GM23338 (cell line): Measurements from ENCODE around the gene RPL12. TPM values are rescaled to one million over a fixed set of nuclear protein-coding genes. Genes with fewer than 3 reads are reported as not detected.

Experiments used
- ATAC-seq: fragments of 200-7000 bp; cut with Tn5 transposase; 3 replicates; pipeline ENCODE4 v1.9.1; 2020
- DNase-seq: peaks from one replicate; pipeline ENCODE4 v3.0.0-alpha.2; 2015; ENCODE audit warnings: low spot score
- H2AFZ ChIP-seq: fragments of 200-600 bp; sonication (generic); 2 replicates; pipeline ENCODE4 v1.8.0; 2016; ENCODE audit warnings: antibody characterized with exemption, mild to moderate bottlenecking, moderate library complexity
- H3F3A ChIP-seq: fragments of 200-600 bp; sonication (generic); replicated peaks from 2 replicates; pipeline ENCODE4 v1.8.0; 2017; ENCODE audit warnings: antibody characterized with exemption, mixed run types, low read depth
- H3K27ac ChIP-seq: fragments of 200-600 bp; sonication (generic); 2 replicates; pipeline ENCODE4 v1.6.1; 2016; ENCODE audit warnings: low read depth
- H3K27me3 ChIP-seq: fragments of 200-600 bp; sonication (generic); 2 replicates; pipeline ENCODE4 v1.8.0; 2016; ENCODE audit warnings: mild to moderate bottlenecking, mixed run types, moderate library complexity; ENCODE audit not compliant: insufficient read depth
- H3K36me3 ChIP-seq: fragments of 200-600 bp; sonication (generic); 2 replicates; pipeline ENCODE4 v1.8.0; 2016; ENCODE audit warnings: mild to moderate bottlenecking; ENCODE audit not compliant: insufficient read depth
- H3K4me1 ChIP-seq: fragments of 200-600 bp; sonication (generic); 2 replicates; pipeline ENCODE4 v1.8.0; 2016; ENCODE audit warnings: mild to moderate bottlenecking, moderate library complexity; ENCODE audit not compliant: insufficient read depth
- H3K4me2 ChIP-seq: fragments of 200-600 bp; sonication (generic); 2 replicates; pipeline ENCODE4 v1.7.1; 2017; ENCODE audit warnings: mixed run types
- H3K4me3 ChIP-seq: fragments of 200-600 bp; sonication (generic); 2 replicates; pipeline ENCODE4 v1.6.1; 2016; ENCODE audit warnings: mixed run types
- H3K79me2 ChIP-seq: fragments of 200-600 bp; sonication (generic); replicated peaks from 2 replicates; pipeline ENCODE4 v1.8.0; 2017; ENCODE audit warnings: mild to moderate bottlenecking; ENCODE audit not compliant: insufficient read depth
- H3K9me2 ChIP-seq: fragments of 200-600 bp; sonication (generic); 2 replicates; pipeline ENCODE4 v1.8.0; 2017; ENCODE audit not compliant: insufficient read depth
- H4K20me1 ChIP-seq: fragments of 200-600 bp; sonication (generic); replicated peaks from 2 replicates; pipeline ENCODE4 v1.8.0; 2017; ENCODE audit warnings: mild to moderate bottlenecking; ENCODE audit not compliant: insufficient read depth
- H3K27ac Mint-ChIP-seq: 2 replicates; pipeline ENCODE4 v1.8.0; 2020; ENCODE audit warnings: inconsistent platforms, mild to moderate bottlenecking, moderate library complexity, mixed read lengths
- H3K27me3 Mint-ChIP-seq: 3 replicates; pipeline ENCODE4 v1.8.0; 2022; ENCODE audit warnings: low read depth, mild to moderate bottlenecking, moderate library complexity, mixed read lengths, inconsistent platforms; ENCODE audit not compliant: insufficient read depth, poor library complexity
- H3K36me3 Mint-ChIP-seq: 3 replicates; pipeline ENCODE4 v1.8.0; 2021; ENCODE audit warnings: low read depth, mild to moderate bottlenecking, inconsistent platforms, moderate library complexity, mixed read lengths
- H3K4me1 Mint-ChIP-seq: 3 replicates; pipeline ENCODE4 v1.8.0; 2020; ENCODE audit warnings: mild to moderate bottlenecking, inconsistent platforms, mixed read lengths
- H3K4me3 Mint-ChIP-seq: 3 replicates; pipeline ENCODE4 v1.8.0; 2021; ENCODE audit warnings: moderate library complexity, mild to moderate bottlenecking, inconsistent platforms, mixed read lengths
- H3K9me3 Mint-ChIP-seq: 3 replicates; pipeline ENCODE4 v1.8.0; 2020; ENCODE audit warnings: moderate library complexity, mild to moderate bottlenecking, inconsistent platforms, mixed read lengths
- CREB1 ChIP-seq: fragments of 250-450 bp; sonication (Bioruptor Pico); IDR thresholded peaks from 2 replicates; pipeline ENCODE4 v1.5.0; 2020; ENCODE audit warnings: low read depth, mild to moderate bottlenecking, moderate library complexity
- EZH2 ChIP-seq: fragments of 200-600 bp; sonication (generic); IDR thresholded peaks from one replicate; pipeline ENCODE4 v1.8.0; 2017; ENCODE audit warnings: antibody characterized with exemption, mild to moderate bottlenecking, low read depth; ENCODE audit not compliant: unreplicated experiment
- EZH2phosphoT487 ChIP-seq: fragments of 200-600 bp; sonication (generic); IDR thresholded peaks from one replicate; pipeline ENCODE4 v1.8.1; 2018; ENCODE audit warnings: antibody characterized with exemption; ENCODE audit not compliant: unreplicated experiment
- JUNB ChIP-seq: IDR thresholded peaks from one replicate; pipeline ENCODE4 v1.6.1; 2016; ENCODE audit warnings: antibody characterized with exemption; ENCODE audit not compliant: unreplicated experiment
- NANOG ChIP-seq: IDR thresholded peaks from 2 replicates; pipeline ENCODE4 v1.6.1; 2016; ENCODE audit warnings: antibody characterized with exemption, borderline replicate concordance
- ZNF114 ChIP-seq: fragments of 250-450 bp; sonication (Bioruptor Pico); IDR thresholded peaks from 2 replicates; pipeline ENCODE4 v1.5.0; 2020; ENCODE audit warnings: mild to moderate bottlenecking, moderate library complexity
- ZNF331 ChIP-seq: fragments of 250-450 bp; sonication (Bioruptor Pico); IDR thresholded peaks from 2 replicates; pipeline ENCODE4 v1.5.0; 2020; ENCODE audit warnings: low read depth, mild to moderate bottlenecking, moderate library complexity
- polyA plus RNA-seq: library from polyadenylated mRNA; unstranded; fragments of >200 nt; fragmentation: Nextera tagmentation; extraction: Ambion mirVana; gene quantifications from 2 replicates; pipeline ENCODE4 v1.2.1, GENCODE V29; 2016
- total RNA-seq: library from RNA; depleted of rRNA; stranded (reverse); fragments of >200 nt; shearing (Covaris generic); gene quantifications from 2 replicates; pipeline ENCODE4 v1.2.3, GENCODE V29; 2014
- TF ChIP-seq, protein P1 (sequence below): IDR thresholded peaks from one replicate; pipeline ENCODE4 v1.6.1; 2018; ENCODE audit warnings: antibody characterized with exemption; ENCODE audit not compliant: unreplicated experiment
- TF ChIP-seq, protein P2 (sequence below), 2 experiments: fragments of 200-600 bp in 1 of 2; sonication (generic) in 1 of 2; conservative IDR thresholded peaks; 2 replicates each; pipeline versions ENCODE4 v1.5.1 to v1.6.1; 2016 to 2017; ENCODE audit warnings: antibody characterized with exemption in 2 of 2, low read depth in 2 of 2, mild to moderate bottlenecking in 2 of 2, moderate library complexity in 1 of 2
- TF ChIP-seq, protein P3 (sequence below): fragments of 250-450 bp; sonication (Bioruptor Pico); IDR thresholded peaks from 2 replicates; pipeline ENCODE4 v1.5.0; 2020; ENCODE audit warnings: mild to moderate bottlenecking, moderate library complexity

Gene RPL12
- total and polyA plus RNA-seq, 2 experiments from 2014 or later = 2,121 to 2,596 TPM

DNA sequence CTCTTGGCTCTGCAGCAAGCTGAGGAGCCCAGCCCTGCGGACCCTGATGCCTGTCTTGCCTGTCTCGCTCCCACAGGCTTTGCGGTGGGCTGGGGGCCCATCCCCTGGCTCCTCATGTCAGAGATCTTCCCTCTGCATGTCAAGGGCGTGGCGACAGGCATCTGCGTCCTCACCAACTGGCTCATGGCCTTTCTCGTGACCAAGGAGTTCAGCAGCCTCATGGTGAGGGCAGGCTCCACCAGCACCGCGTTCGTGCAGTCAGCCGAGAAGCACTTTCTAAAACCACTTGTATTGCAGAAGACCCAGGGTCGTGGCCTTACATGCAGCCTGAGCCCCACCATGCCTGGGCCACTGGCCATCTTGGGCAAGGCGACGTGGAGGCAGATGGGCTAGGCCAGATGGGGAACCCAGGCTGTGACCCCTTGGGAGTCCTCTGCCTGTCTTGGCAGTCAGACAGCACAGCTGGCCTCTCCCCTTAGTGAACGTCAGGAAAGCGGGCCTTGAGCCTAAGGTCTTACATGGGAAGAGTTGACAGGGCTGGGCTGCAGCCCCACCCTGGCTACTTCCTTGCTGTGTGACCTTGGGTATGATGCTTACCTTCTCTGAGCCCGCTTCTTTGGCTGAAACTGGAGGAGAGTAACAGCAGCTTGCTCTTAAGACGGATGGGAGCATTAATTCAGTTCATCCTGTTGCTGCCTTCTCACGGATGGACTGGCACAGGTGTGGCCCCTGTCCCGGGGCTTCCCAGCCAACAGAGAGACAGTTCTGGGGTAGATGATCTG, 45.7 kb downstream of the RPL12 start (continued):
- TF ChIP-seq, protein P1, sequence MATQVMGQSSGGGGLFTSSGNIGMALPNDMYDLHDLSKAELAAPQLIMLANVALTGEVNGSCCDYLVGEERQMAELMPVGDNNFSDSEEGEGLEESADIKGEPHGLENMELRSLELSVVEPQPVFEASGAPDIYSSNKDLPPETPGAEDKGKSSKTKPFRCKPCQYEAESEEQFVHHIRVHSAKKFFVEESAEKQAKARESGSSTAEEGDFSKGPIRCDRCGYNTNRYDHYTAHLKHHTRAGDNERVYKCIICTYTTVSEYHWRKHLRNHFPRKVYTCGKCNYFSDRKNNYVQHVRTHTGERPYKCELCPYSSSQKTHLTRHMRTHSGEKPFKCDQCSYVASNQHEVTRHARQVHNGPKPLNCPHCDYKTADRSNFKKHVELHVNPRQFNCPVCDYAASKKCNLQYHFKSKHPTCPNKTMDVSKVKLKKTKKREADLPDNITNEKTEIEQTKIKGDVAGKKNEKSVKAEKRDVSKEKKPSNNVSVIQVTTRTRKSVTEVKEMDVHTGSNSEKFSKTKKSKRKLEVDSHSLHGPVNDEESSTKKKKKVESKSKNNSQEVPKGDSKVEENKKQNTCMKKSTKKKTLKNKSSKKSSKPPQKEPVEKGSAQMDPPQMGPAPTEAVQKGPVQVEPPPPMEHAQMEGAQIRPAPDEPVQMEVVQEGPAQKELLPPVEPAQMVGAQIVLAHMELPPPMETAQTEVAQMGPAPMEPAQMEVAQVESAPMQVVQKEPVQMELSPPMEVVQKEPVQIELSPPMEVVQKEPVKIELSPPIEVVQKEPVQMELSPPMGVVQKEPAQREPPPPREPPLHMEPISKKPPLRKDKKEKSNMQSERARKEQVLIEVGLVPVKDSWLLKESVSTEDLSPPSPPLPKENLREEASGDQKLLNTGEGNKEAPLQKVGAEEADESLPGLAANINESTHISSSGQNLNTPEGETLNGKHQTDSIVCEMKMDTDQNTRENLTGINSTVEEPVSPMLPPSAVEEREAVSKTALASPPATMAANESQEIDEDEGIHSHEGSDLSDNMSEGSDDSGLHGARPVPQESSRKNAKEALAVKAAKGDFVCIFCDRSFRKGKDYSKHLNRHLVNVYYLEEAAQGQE = no peak
- no peak for TF ChIP-seq NANOG
- TF ChIP-seq EZH2 = no peak
- TF ChIP-seq ZNF114 (CRISPR knock-in tag) = no peak
- TF ChIP-seq, protein P2, sequence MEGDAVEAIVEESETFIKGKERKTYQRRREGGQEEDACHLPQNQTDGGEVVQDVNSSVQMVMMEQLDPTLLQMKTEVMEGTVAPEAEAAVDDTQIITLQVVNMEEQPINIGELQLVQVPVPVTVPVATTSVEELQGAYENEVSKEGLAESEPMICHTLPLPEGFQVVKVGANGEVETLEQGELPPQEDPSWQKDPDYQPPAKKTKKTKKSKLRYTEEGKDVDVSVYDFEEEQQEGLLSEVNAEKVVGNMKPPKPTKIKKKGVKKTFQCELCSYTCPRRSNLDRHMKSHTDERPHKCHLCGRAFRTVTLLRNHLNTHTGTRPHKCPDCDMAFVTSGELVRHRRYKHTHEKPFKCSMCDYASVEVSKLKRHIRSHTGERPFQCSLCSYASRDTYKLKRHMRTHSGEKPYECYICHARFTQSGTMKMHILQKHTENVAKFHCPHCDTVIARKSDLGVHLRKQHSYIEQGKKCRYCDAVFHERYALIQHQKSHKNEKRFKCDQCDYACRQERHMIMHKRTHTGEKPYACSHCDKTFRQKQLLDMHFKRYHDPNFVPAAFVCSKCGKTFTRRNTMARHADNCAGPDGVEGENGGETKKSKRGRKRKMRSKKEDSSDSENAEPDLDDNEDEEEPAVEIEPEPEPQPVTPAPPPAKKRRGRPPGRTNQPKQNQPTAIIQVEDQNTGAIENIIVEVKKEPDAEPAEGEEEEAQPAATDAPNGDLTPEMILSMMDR (conservative IDR thresholded peaks at IDR 0.05; ENCODE audit: low read depth in 2 of 2) = no peak
- TF ChIP-seq JUNB = no peak
- TF ChIP-seq ZNF331 (CRISPR knock-in tag) = no peak
- TF ChIP-seq CREB1 (CRISPR knock-in tag) = no peak

DNA sequence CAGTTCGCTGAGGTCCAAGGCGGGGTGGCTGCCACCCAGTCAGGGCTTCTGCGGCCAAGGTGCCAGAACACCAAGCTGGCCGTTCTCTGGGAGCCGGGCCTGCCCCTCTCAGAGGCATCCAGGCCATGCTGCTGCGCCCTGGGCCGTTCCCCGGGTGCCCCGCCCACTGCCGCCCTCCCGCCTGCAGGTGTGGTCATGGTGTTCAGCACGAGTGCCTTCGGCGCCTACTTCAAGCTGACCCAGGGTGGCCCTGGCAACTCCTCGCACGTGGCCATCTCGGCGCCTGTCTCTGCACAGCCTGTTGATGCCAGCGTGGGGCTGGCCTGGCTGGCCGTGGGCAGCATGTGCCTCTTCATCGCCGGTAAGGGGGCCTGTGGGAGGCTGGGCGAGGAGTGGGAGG, 46.6 kb downstream of the RPL12 start:
- no peak for DNase-seq
- no peaks in the 10 kb centered on the region; the same call in 1 of the 2 replicates for H3K36me3 ChIP-seq
- TF ChIP-seq, protein P3, sequence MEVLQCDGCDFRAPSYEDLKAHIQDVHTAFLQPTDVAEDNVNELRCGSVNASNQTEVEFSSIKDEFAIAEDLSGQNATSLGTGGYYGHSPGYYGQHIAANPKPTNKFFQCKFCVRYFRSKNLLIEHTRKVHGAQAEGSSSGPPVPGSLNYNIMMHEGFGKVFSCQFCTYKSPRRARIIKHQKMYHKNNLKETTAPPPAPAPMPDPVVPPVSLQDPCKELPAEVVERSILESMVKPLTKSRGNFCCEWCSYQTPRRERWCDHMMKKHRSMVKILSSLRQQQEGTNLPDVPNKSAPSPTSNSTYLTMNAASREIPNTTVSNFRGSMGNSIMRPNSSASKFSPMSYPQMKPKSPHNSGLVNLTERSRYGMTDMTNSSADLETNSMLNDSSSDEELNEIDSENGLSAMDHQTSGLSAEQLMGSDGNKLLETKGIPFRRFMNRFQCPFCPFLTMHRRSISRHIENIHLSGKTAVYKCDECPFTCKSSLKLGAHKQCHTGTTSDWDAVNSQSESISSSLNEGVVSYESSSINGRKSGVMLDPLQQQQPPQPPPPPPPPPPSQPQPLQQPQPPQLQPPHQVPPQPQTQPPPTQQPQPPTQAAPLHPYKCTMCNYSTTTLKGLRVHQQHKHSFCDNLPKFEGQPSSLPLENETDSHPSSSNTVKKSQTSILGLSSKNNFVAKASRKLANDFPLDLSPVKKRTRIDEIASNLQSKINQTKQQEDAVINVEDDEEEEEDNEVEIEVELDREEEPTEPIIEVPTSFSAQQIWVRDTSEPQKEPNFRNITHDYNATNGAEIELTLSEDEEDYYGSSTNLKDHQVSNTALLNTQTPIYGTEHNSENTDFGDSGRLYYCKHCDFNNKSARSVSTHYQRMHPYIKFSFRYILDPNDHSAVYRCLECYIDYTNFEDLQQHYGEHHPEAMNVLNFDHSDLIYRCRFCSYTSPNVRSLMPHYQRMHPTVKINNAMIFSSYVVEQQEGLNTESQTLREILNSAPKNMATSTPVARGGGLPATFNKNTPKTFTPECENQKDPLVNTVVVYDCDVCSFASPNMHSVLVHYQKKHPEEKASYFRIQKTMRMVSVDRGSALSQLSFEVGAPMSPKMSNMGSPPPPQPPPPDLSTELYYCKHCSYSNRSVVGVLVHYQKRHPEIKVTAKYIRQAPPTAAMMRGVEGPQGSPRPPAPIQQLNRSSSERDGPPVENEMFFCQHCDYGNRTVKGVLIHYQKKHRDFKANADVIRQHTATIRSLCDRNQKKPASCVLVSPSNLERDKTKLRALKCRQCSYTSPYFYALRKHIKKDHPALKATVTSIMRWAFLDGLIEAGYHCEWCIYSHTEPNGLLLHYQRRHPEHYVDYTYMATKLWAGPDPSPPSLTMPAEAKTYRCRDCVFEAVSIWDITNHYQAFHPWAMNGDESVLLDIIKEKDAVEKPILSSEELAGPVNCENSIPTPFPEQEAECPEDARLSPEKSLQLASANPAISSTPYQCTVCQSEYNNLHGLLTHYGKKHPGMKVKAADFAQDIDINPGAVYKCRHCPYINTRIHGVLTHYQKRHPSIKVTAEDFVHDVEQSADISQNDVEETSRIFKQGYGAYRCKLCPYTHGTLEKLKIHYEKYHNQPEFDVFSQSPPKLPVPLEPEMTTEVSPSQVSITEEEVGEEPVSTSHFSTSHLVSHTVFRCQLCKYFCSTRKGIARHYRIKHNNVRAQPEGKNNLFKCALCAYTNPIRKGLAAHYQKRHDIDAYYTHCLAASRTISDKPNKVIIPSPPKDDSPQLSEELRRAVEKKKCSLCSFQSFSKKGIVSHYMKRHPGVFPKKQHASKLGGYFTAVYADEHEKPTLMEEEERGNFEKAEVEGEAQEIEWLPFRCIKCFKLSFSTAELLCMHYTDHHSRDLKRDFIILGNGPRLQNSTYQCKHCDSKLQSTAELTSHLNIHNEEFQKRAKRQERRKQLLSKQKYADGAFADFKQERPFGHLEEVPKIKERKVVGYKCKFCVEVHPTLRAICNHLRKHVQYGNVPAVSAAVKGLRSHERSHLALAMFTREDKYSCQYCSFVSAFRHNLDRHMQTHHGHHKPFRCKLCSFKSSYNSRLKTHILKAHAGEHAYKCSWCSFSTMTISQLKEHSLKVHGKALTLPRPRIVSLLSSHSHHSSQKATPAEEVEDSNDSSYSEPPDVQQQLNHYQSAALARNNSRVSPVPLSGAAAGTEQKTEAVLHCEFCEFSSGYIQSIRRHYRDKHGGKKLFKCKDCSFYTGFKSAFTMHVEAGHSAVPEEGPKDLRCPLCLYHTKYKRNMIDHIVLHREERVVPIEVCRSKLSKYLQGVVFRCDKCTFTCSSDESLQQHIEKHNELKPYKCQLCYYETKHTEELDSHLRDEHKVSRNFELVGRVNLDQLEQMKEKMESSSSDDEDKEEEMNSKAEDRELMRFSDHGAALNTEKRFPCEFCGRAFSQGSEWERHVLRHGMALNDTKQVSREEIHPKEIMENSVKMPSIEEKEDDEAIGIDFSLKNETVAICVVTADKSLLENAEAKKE (CRISPR knock-in tag) = no peak
- TF ChIP-seq JUNB (no peak), ZNF114 (CRISPR knock-in tag) (no peak), EZH2phosphoT487 (no peak), EZH2 (no peak)

More for the DNA sequence above, 46.6 kb downstream of the RPL12 start:
- Mint-ChIP-seq H3K27me3 (peaks cover 8% of the 10 kb centered on the region), H3K4me1 (peaks cover 3% of the 10 kb centered on the region; the same call in 2 of the 3 replicates), H3K27ac (no peak overlapping the region), H3K9me3 (no peaks in the 10 kb centered on the region), H3K4me3 (no peak overlapping the region), H3K36me3 (peaks cover 8% of the 10 kb centered on the region)
- Histone ChIP-seq H4K20me1 (no peaks in the 10 kb centered on the region), H3F3A (no peaks in the 10 kb centered on the region), H2AFZ (no peak overlapping the region), H3K9me2 (no peaks in the 10 kb centered on the region), H3K4me3 (no peak overlapping the region), H3K4me1 (no peaks in the 10 kb centered on the region), H3K27me3 (no peaks in the 10 kb centered on the region), H3K79me2 (peaks cover 2% of the 10 kb centered on the region; the same call in 1 of the 2 replicates), H3K27ac (no peak overlapping the region), H3K4me2 (no peak overlapping the region)
- no peak for ATAC-seq
